SW 1271 (cell line): ENCODE results near the gene HABP4.
"Not testable (repeated sequence)": the region's sequence is repeated elsewhere in the genome, so short reads cannot be mapped to it uniquely, and the experiment has no call there.

Experiments
- DNase-seq, 2 experiments: peaks; one replicate each; lab custom pipeline; 2025; lab: John Stamatoyannopoulos, UW

Gene HABP4

GRCh38 chr9:96498796-96499195 lies 48.8 kb downstream of the HABP4 start:
- no peak for DNase-seq

GRCh38 chr9:96499257-96499656 lies 49.3 kb downstream of the HABP4 start:
- DNase-seq, result no peak

GRCh38 chr9:96500696-96501632 lies 51.0 kb downstream of the HABP4 start:
- no peak for DNase-seq

GRCh38 chr9:96501633-96502538 lies 51.9 kb downstream of the HABP4 start:
- no peak for DNase-seq

GRCh38 chr9:96502539-96503373 lies 52.8 kb downstream of the HABP4 start:
- DNase-seq, result no peak

GRCh38 chr9:96503374-96503748 lies 53.4 kb downstream of the HABP4 start:
- not testable (repeated sequence) for DNase-seq

GRCh38 chr9:96503918-96504317 lies 53.9 kb downstream of the HABP4 start:
- DNase-seq, result no peak

- DNase-seq, result no peak
These were observed 55.5 kb downstream of the HABP4 start for GRCh38 chr9:96505316-96505991.

GRCh38 chr9:96508227-96508940 lies 58.4 kb downstream of the HABP4 start:
- no peak for DNase-seq

GRCh38 chr9:96509026-96509425 lies 59.1 kb downstream of the HABP4 start:
- no peak for DNase-seq

- DNase-seq, result no peak
These were observed 59.9 kb downstream of the HABP4 start for GRCh38 chr9:96509848-96510247.

GRCh38 chr9:96510258-96510657 lies 60.3 kb downstream of the HABP4 start:
- no peak for DNase-seq

GRCh38 chr9:96512240-96512639 lies 62.3 kb downstream of the HABP4 start:
- DNase-seq, result no peak

- no peak for DNase-seq
These were observed 63.7 kb downstream of the HABP4 start for GRCh38 chr9:96513622-96514021.

GRCh38 chr9:96514108-96514799 lies 64.3 kb downstream of the HABP4 start:
- no peak for DNase-seq

GRCh38 chr9:96514800-96515158 lies 64.8 kb downstream of the HABP4 start:
- DNase-seq, result no peak

GRCh38 chr9:96515621-96516470 lies 65.9 kb downstream of the HABP4 start:
- no peak for DNase-seq

- DNase-seq, result no peak
These were observed 69.1 kb downstream of the HABP4 start for GRCh38 chr9:96519095-96519494.

- DNase-seq, result no peak
These were observed 69.8 kb downstream of the HABP4 start for GRCh38 chr9:96519787-96520186.
